ENCODE results near the gene UNC13C.
"Not testable (repeated sequence)": the region's sequence is repeated elsewhere in the genome, so short reads cannot be mapped to it uniquely, and the experiment has no call there.

GRCh38 chr15:53937632-53938031, 40.6 kb upstream of the UNC13C start:
- TF ChIP-seq CTCF (conservative IDR thresholded peaks at IDR 0.05 in 1 of 2, IDR thresholded peaks at IDR 0.05 in 1 of 2; ENCODE audit: extremely low read depth in 1 of 2, insufficient read depth in 1 of 2, low read depth in 1 of 2, low read length in 2 of 2); EZH2 (IDR thresholded peaks at IDR 0.05; ENCODE audit: borderline replicate concordance, low read length): not testable (repeated sequence)
